ENCODE results near the gene SH2D3C.

- TF ChIP-seq EZH2 (IDR thresholded peaks at IDR 0.05; ENCODE audit: insufficient read depth, low read length) (no peak), CTCF (IDR thresholded peaks at IDR 0.05; ENCODE audit: insufficient read depth, low read depth, low read length) (no peak)
Observed at GRCh38 chr9:127744398-127745110, 33.9 kb downstream of the SH2D3C start.

All from astrocyte (in vitro differentiated cells and primary cell).